ENCODE results near the gene USP6NL. TPM values are rescaled to one million over a fixed set of nuclear protein-coding genes. Genes with fewer than 3 reads are reported as not detected.

Gene USP6NL
- total RNA-seq, 1 experiment from 2014 or later: 13.0 TPM

DNA sequence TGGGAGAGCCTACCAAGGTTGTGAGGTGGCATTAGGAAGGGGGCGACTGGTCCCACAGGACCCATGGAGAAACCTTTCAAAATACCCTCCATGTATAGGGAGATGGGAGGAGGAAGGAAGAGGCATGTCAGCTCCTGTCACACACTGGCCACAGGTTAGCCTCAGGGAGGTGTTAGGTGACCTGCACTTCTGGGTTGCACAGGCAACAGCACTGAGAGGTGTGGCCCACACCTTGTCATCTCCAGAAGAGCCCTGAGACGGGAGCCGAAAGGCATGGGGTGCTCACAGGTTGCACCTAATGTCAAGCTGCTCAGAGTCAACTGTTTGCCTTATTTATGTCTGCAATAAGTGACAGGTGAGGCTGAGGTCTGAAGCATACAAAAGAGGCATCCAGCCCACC lies 14.6 kb upstream of the USP6NL start:
- H4K20me1 ChIP-seq (ENCODE audit: low read length): no peaks in the 10 kb centered on the region
- H3K4me3 ChIP-seq (ENCODE audit: low read length): no peak overlapping the region
- H3K9ac ChIP-seq (ENCODE audit: low read length): no peak overlapping the region
- no peaks in the 10 kb centered on the region for H3K4me1 ChIP-seq (ENCODE audit: insufficient read depth, low read length)
- no peak overlapping the region for H2AFZ ChIP-seq (ENCODE audit: low read length)
- no peak for DNase-seq
- intact Hi-C loops (cut with micrococcal nuclease): no loop called here
- no peaks in the 10 kb centered on the region for H3F3A ChIP-seq (ENCODE audit: low read length, unreplicated experiment)
- BruUV-seq (replicated peaks): no TSS peak
- POLR2A ChIA-PET (ENCODE audit: unreplicated experiment): interaction anchor here (0.5 kb wide), 1 partner anchor 14 kb away, joined by 3 read pairs; no protein-coding TSS in a partner anchor
- no peaks in the 10 kb centered on the region for H3K9me2 ChIP-seq (replicated peaks; ENCODE audit: low read length)
- no peak overlapping the region for H3K27ac ChIP-seq (ENCODE audit: low read length)
- ATAC-seq: no peak
- H3K9me3 ChIP-seq (ENCODE audit: low read length): no peaks in the 10 kb centered on the region
- TF ChIP-seq EZH2 (IDR thresholded peaks at IDR 0.05; ENCODE audit: low read length, unreplicated experiment): no peak
- H3K4me2 ChIP-seq (ENCODE audit: low read length): no peak overlapping the region
- no peaks in the 10 kb centered on the region for H3K36me3 ChIP-seq (ENCODE audit: low read depth, low read length)
- CTCF ChIA-PET: no interaction called here
- H3K27me3 ChIP-seq (ENCODE audit: low read length): no peaks in the 10 kb centered on the region
- H3K79me2 ChIP-seq (ENCODE audit: low read length): no peaks in the 10 kb centered on the region

DNA sequence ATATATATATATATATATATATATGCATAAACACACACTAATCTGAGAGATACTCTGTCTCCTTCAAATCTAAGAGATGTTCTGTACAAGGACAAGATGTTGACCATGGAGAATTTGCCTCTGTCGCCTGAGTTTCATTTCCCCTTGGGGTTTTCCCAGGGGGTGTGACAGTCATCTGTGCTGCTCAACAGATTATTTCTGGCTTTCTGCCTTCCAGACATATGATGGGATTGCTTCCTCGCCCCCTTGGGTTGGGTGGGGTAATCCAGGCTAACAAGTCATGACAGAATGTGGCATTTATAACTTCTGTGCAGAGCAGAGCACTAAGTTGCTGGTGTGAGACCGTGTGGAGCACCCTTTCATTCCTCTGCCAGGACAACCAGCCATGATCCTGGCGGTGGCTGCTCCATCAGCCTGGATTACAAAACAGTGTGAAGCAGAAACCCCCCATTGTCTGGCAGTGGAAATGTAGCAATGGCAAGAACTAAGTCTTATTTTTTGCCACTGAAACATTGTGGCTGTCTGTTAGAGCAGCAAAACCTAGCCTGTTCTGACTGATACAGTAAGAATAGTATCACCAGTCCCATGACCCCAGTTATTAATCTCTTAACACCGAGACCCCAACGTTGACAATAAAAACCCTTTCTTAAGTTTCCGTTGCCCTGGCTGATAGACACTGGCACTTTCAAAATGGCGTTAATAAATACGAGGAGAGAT lies 13.7 kb upstream of the USP6NL start:
- no peaks in the 10 kb centered on the region for H3K36me3 ChIP-seq (ENCODE audit: low read depth, low read length)
- H3K9me3 ChIP-seq (ENCODE audit: low read length): no peaks in the 10 kb centered on the region
- DNase-seq (no peak), ATAC-seq (no peak)
- H3K4me1 ChIP-seq (ENCODE audit: insufficient read depth, low read length): no peaks in the 10 kb centered on the region
- no peak overlapping the region for H3K4me3 ChIP-seq (ENCODE audit: low read length)
- H3K27me3 ChIP-seq (ENCODE audit: low read length): no peaks in the 10 kb centered on the region
- no peaks in the 10 kb centered on the region for H4K20me1 ChIP-seq (ENCODE audit: low read length)
- H3K79me2 ChIP-seq (ENCODE audit: low read length): no peaks in the 10 kb centered on the region
- H3K9me2 ChIP-seq (replicated peaks; ENCODE audit: low read length): no peaks in the 10 kb centered on the region
- no peak overlapping the region for H3K9ac ChIP-seq (ENCODE audit: low read length)
- intact Hi-C loops (cut with micrococcal nuclease): no loop called here
- CTCF ChIA-PET: no interaction called here
- no peak for TF ChIP-seq EZH2 (IDR thresholded peaks at IDR 0.05; ENCODE audit: low read length, unreplicated experiment)
- TF ChIP-seq EZH2phosphoT487 (IDR thresholded peaks at IDR 0.05; ENCODE audit: borderline replicate concordance, low read length): no peak
- TF ChIP-seq, protein P1, sequence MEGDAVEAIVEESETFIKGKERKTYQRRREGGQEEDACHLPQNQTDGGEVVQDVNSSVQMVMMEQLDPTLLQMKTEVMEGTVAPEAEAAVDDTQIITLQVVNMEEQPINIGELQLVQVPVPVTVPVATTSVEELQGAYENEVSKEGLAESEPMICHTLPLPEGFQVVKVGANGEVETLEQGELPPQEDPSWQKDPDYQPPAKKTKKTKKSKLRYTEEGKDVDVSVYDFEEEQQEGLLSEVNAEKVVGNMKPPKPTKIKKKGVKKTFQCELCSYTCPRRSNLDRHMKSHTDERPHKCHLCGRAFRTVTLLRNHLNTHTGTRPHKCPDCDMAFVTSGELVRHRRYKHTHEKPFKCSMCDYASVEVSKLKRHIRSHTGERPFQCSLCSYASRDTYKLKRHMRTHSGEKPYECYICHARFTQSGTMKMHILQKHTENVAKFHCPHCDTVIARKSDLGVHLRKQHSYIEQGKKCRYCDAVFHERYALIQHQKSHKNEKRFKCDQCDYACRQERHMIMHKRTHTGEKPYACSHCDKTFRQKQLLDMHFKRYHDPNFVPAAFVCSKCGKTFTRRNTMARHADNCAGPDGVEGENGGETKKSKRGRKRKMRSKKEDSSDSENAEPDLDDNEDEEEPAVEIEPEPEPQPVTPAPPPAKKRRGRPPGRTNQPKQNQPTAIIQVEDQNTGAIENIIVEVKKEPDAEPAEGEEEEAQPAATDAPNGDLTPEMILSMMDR (conservative IDR thresholded peaks at IDR 0.05; ENCODE audit: low read depth, low read length): no peak
- H2AFZ ChIP-seq (ENCODE audit: low read length): no peak overlapping the region
- POLR2A ChIA-PET (ENCODE audit: unreplicated experiment): interaction anchor here (0.5 kb wide), 1 partner anchor 13 kb away, joined by 3 read pairs; no protein-coding TSS in a partner anchor
- H3F3A ChIP-seq (ENCODE audit: low read length, unreplicated experiment): no peaks in the 10 kb centered on the region
- no TSS peak for BruUV-seq (replicated peaks)
- no peak overlapping the region for H3K4me2 ChIP-seq (ENCODE audit: low read length)
- H3K27ac ChIP-seq (ENCODE audit: low read length): no peak overlapping the region

DNA sequence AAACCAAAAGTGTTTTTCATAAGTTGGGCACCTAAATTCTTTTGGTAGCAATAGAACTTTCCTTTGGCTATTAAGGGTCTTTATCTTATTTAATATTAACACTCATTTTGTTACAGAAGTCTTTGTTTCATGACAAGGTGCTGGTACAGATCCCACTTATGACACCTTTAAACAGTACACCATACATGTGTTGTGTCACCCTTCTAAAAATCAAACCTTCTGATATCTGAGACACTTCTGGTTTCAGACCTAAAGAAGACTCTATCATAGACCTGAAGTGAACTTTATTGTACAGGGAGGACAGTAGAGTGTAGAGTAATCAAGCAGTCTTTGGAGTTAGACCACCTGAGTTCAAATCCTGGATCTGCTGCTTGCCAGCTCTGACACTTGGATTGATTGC lies 5.8 kb upstream of the USP6NL start:
- Histone ChIP-seq H3K4me2 (ENCODE audit: low read length) (no peak overlapping the region), H3K27me3 (ENCODE audit: low read length) (no peaks in the 10 kb centered on the region), H4K20me1 (ENCODE audit: low read length) (no peaks in the 10 kb centered on the region), H3F3A (ENCODE audit: low read length, unreplicated experiment) (no peaks in the 10 kb centered on the region), H2AFZ (ENCODE audit: low read length) (no peak overlapping the region), H3K9me3 (ENCODE audit: low read length) (no peaks in the 10 kb centered on the region), H3K36me3 (ENCODE audit: low read depth, low read length) (no peaks in the 10 kb centered on the region), H3K4me1 (ENCODE audit: insufficient read depth, low read length) (0 out of 2 replicates have a peak, but pooled peaks cover 3% of the 10 kb centered on the region), H3K4me3 (ENCODE audit: low read length) (no peak overlapping the region), H3K27ac (ENCODE audit: low read length) (no peak overlapping the region), H3K9me2 (replicated peaks; ENCODE audit: low read length) (no peaks in the 10 kb centered on the region), H3K9ac (ENCODE audit: low read length) (no peak overlapping the region), H3K79me2 (ENCODE audit: low read length) (no peaks in the 10 kb centered on the region)
- CTCF ChIA-PET: no interaction called here
- no TSS peak for BruUV-seq (replicated peaks)
- POLR2A ChIA-PET (ENCODE audit: unreplicated experiment): no interaction called here
- no peak for DNase-seq
- no peak for ATAC-seq
- TF ChIP-seq EZH2phosphoT487 (IDR thresholded peaks at IDR 0.05; ENCODE audit: borderline replicate concordance, low read length) (no peak), EZH2 (IDR thresholded peaks at IDR 0.05; ENCODE audit: low read length, unreplicated experiment) (no peak)
- TF ChIP-seq, protein P1 (conservative IDR thresholded peaks at IDR 0.05; ENCODE audit: low read depth, low read length): no peak
- intact Hi-C loops (cut with micrococcal nuclease): no loop called here

Measured in PC-3 (cell line).